NT2/D1 (cell line): ENCODE measurements around the gene TCF15.

Experiments used
- SUZ12 ChIP-seq: IDR thresholded peaks from 2 replicates; pipeline ENCODE4 v1.6.1; 2011; ENCODE audit not compliant: insufficient read length, insufficient read depth; ENCODE audit errors: extremely low read depth
- YY1 ChIP-seq: IDR thresholded peaks from 2 replicates; pipeline ENCODE4 v1.6.1; 2011; ENCODE audit not compliant: insufficient read length, insufficient read depth
- ZNF274 ChIP-seq: IDR thresholded peaks from 2 replicates; pipeline ENCODE4 v1.6.1; 2011; ENCODE audit warnings: mild to moderate bottlenecking, low read depth, low read length

DNA sequence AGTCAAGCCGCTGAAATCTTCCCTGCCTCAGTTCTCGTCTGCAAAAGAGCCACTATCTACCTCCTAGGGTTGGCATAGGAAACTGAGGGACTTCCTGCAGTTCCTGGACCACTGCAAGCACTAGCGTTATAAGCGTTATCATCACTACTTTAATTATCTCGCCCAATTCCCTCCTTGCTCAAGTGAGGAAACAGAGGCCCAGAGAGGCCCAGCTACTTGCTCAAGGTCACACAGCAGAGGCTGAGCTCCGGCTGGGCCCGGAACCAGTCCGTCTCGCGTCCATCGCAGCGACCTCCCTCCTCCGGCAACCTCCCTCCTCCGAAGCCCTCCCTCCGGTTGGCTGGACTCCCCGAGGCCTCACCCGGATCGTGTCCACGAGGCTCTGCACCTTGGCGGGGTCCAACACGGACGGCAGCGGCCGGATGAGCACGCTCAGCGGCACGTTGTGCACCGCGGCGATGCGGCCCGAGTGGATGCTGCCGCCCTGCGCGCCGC is 42.6 kb upstream of the TCF15 start:
- TF ChIP-seq ZNF274: no peak
- TF ChIP-seq YY1: no peak
- no peak for TF ChIP-seq SUZ12
